Mesothelial cell of epicardium (in vitro differentiated cells): Measurements from ENCODE around the gene TMEM201. TPM values are rescaled to one million over a fixed set of nuclear protein-coding genes. Genes with fewer than 3 reads are reported as not detected.

ENCODE experiments used
- DNase-seq, 2 experiments: peaks; one replicate each; pipeline ENCODE4 v3.0.0; 2021; ENCODE audit warnings: low spot score in 2 of 2; ENCODE audit not compliant: unreplicated experiment in 2 of 2
- H3K27ac Mint-ChIP-seq: 2 replicates; pipeline ENCODE4 v1.8.0; 2021; ENCODE audit warnings: mixed read lengths
- H3K27me3 Mint-ChIP-seq: 2 replicates; pipeline ENCODE4 v1.8.0; 2021; ENCODE audit warnings: low read depth, mixed read lengths
- H3K36me3 Mint-ChIP-seq: 2 replicates; pipeline ENCODE4 v1.8.0; 2021; ENCODE audit warnings: mixed read lengths
- H3K4me1 Mint-ChIP-seq: 2 replicates; pipeline ENCODE4 v1.8.0; 2021; ENCODE audit warnings: mixed read lengths
- H3K4me3 Mint-ChIP-seq: 2 replicates; pipeline ENCODE4 v1.8.0; 2021; ENCODE audit warnings: mild to moderate bottlenecking, moderate library complexity, mixed read lengths
- H3K9me3 Mint-ChIP-seq: 2 replicates; pipeline ENCODE4 v1.8.0; 2021; ENCODE audit warnings: mixed read lengths
- CTCF ChIP-seq: fragments of 200-600 bp; sonication (generic); IDR thresholded peaks from one replicate; pipeline ENCODE4 v1.5.0; 2021; ENCODE audit warnings: antibody characterized with exemption; ENCODE audit not compliant: unreplicated experiment
- total RNA-seq: library from RNA; stranded (reverse); gene quantifications from 3 replicates; pipeline ENCODE4 v1.2.1, GENCODE V29; 2021

The TMEM201 gene
- total RNA-seq, 1 donor from 2014 or later: 31.8 TPM

- no peaks in the 10 kb centered on the region for H3K9me3 Mint-ChIP-seq
- no peak for DNase-seq
- H3K4me3 Mint-ChIP-seq: no peak overlapping the region
- H3K27ac Mint-ChIP-seq: no peak overlapping the region
- peaks cover 2% of the 10 kb centered on the region for H3K36me3 Mint-ChIP-seq
- no peak for TF ChIP-seq CTCF
- H3K27me3 Mint-ChIP-seq: no peaks in the 10 kb centered on the region
- H3K4me1 Mint-ChIP-seq: peaks cover 29% of the 10 kb centered on the region
Observed at GRCh38 chr1:9595156-9595967, 6.7 kb downstream of the TMEM201 start.

- Mint-ChIP-seq H3K4me3 (no peak overlapping the region), H3K9me3 (no peaks in the 10 kb centered on the region), H3K36me3 (peaks cover 2% of the 10 kb centered on the region), H3K27me3 (no peaks in the 10 kb centered on the region), H3K27ac (peak overlapping the region; percentile 61), H3K4me1 (peaks cover 25% of the 10 kb centered on the region)
- no peak for DNase-seq
- TF ChIP-seq CTCF: no peak
Observed at GRCh38 chr1:9595968-9596340, 7.2 kb downstream of the TMEM201 start.

- TF ChIP-seq CTCF: no peak
- Mint-ChIP-seq H3K4me1 (peaks cover 25% of the 10 kb centered on the region), H3K27me3 (no peaks in the 10 kb centered on the region), H3K4me3 (no peak overlapping the region), H3K9me3 (no peaks in the 10 kb centered on the region), H3K36me3 (peaks cover 2% of the 10 kb centered on the region), H3K27ac (peak overlapping the region; percentile 56)
- peak in 1 of 2 experiments; percentile 10 for DNase-seq
Observed at GRCh38 chr1:9596415-9597123, 7.9 kb downstream of the TMEM201 start.

GRCh38 chr1:9597361-9598315 is 8.9 kb downstream of the TMEM201 start:
- Mint-ChIP-seq H3K9me3 (no peaks in the 10 kb centered on the region), H3K27me3 (no peaks in the 10 kb centered on the region), H3K36me3 (peaks cover 2% of the 10 kb centered on the region), H3K4me3 (no peak overlapping the region), H3K4me1 (peaks cover 20% of the 10 kb centered on the region), H3K27ac (no peak overlapping the region)
- DNase-seq: peak in 1 of 2 experiments; percentile 17
- TF ChIP-seq CTCF: no peak

- Mint-ChIP-seq H3K36me3 (peaks cover 2% of the 10 kb centered on the region), H3K27ac (no peak overlapping the region), H3K9me3 (no peaks in the 10 kb centered on the region), H3K4me3 (no peak overlapping the region), H3K4me1 (peaks cover 13% of the 10 kb centered on the region), H3K27me3 (no peaks in the 10 kb centered on the region)
- no peak for DNase-seq
- no peak for TF ChIP-seq CTCF
Observed at GRCh38 chr1:9598316-9598700, 9.6 kb downstream of the TMEM201 start.
